ENCODE results near the gene PANK2. TPM values are rescaled to one million over a fixed set of nuclear protein-coding genes. Genes with fewer than 3 reads are reported as not detected.

Gene PANK2
- total and polyA plus RNA-seq, 2 of the 8 experiments (the other 6 are each of a cell fraction or from before 2014, with no cell fraction given): 17.1 to 57.5 TPM

DNA sequence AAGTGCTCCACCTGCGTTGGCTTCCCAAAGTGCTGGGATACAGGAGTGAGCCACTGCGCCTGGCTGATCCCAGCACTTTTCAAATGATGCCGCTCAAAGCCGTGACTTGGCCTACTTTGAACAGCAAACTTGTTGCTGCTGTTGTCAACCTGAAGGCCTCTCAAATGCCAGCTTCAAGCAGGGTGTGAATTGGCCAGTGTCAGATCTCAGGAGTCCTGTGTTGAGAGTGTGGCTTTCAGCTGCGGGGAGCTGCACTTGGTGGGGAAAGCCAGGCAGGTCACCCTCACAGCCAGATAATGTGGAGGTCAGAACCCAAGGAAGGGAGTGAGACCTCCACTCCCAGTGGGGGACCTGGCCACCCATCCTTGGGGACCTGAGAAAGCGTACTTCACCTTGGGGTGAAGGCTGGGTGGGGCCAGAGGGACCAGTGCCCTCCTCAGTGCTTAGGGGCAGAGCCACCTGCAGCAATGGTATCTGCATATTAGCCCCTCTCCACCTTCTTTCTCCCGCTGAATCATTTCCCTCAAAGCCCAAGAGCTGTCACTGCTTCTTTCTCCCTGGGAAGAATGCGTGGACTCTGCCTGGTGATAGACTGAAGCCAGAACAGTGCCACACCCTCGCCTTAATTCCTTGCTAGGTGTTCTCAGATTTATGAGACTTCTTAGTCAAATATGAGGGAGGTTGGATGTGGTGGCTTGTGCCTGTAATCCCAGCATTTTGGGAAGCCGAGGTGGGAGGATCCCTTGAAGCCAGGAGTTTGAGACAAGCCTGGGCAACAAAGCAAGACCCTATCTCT lies 19.1 kb upstream of the PANK2 start (continued):
- TF ChIP-seq GTF2F1 (IDR thresholded peaks at IDR 0.05; ENCODE audit: borderline replicate concordance, low read depth, low read length) (no peak), JUND (IDR thresholded peaks at IDR 0.05; ENCODE audit: low read length) (no peak)
